ENCODE results near the gene MON2. TPM values are rescaled to one million over a fixed set of nuclear protein-coding genes. Genes with fewer than 3 reads are reported as not detected.

MON2 gene
- total and polyA plus RNA-seq, 2 of the 8 experiments (the other 6 are each of a cell fraction or from before 2014, with no cell fraction given): 3.8 to 21.8 TPM

GRCh38 chr12:62604373-62604772 lies 137.7 kb downstream of the MON2 start:
- no peaks in the 10 kb centered on the region for H3K9me3 ChIP-seq (ENCODE audit: insufficient read depth in 2 of 2, low read depth in 1 of 2, low read length in 1 of 2)
- no peak overlapping the region for H3K4ac ChIP-seq (replicated peaks; ENCODE audit: insufficient read length, low read depth, low read length)
- ChIA-PET POLR2A (ENCODE audit: partially characterized antibody) (interaction anchor here (1.1 to 3.5 kb wide), 7 partner anchors 11 to 190 kb away, joined by 4 to 27 read pairs (median 13); no protein-coding TSS in a partner anchor), CTCF (ENCODE audit: partially characterized antibody) (interaction anchor here (1.3 to 1.7 kb wide), 3 partner anchors 137 to 209 kb away, joined by 3 to 6 read pairs (median 3); partner anchors contain the start of gene MON2)
- no peak overlapping the region for H3K18ac ChIP-seq (ENCODE audit: extremely low read depth, low read length)
- H2AK5ac ChIP-seq (ENCODE audit: low read depth, low read length): no peak overlapping the region
- H3K79me1 ChIP-seq (ENCODE audit: low read depth, low read length): no peaks in the 10 kb centered on the region
- no peak for DNase-seq (ENCODE audit: low read depth in 1 of 2, low spot score in 2 of 2)
- H4K20me1 ChIP-seq (replicated peaks in 1 of 2; ENCODE audit: control insufficient read depth in 1 of 2, insufficient read depth in 2 of 2, low read length in 2 of 2): peaks cover 4 to 6% of the 10 kb centered on the region in 2 experiments
- peak overlapping the region; percentile 72 to 79 (median 73) for H3K4me3 ChIP-seq (ENCODE audit: extremely low read depth in 1 of 4, insufficient read depth in 2 of 4, low read depth in 3 of 4, low read length in 4 of 4)
- no peak for TF ChIP-seq SP1 (IDR thresholded peaks at IDR 0.05; ENCODE audit: low read depth, low read length)
- no peak for TF ChIP-seq BCL11A (IDR thresholded peaks at IDR 0.05; ENCODE audit: low read depth in 2 of 2, low read length in 2 of 2)
- TF ChIP-seq SIX5 (IDR thresholded peaks at IDR 0.05; ENCODE audit: low read depth, low read length): no peak
- TF ChIP-seq KDM1A (IDR thresholded peaks at IDR 0.05; ENCODE audit: borderline replicate concordance, low read length): no peak
- H2BK15ac ChIP-seq (ENCODE audit: low read length): no peak overlapping the region
- no peaks in the 10 kb centered on the region for H3K27me3 ChIP-seq (replicated peaks in 1 of 4; ENCODE audit: control insufficient read depth in 3 of 4, extremely low read depth in 1 of 4, insufficient read depth in 3 of 4, low read length in 3 of 4)
- no peak overlapping the region for H4K5ac ChIP-seq (ENCODE audit: insufficient read length, low read depth, low read length)
- no peak overlapping the region for H2AFZ ChIP-seq (ENCODE audit: low read length)
- H2BK20ac ChIP-seq (ENCODE audit: low read length): no peak overlapping the region
- H3K79me2 ChIP-seq (ENCODE audit: control insufficient read depth in 1 of 2, insufficient read depth in 2 of 2, low read length in 2 of 2): peaks cover 0 to 50% of the 10 kb centered on the region in 2 experiments; a peak in 3 of 4 replicates
- H3K27ac ChIP-seq (ENCODE audit: low read depth, low read length): no peak overlapping the region
- H3K4me1 ChIP-seq (replicated peaks in 1 of 4; ENCODE audit: control insufficient read depth in 3 of 4, insufficient read depth in 4 of 4, low read length in 3 of 4): peaks cover 0 to 6% (median 4%) of the 10 kb centered on the region in 4 experiments; a peak in 5 of 7 replicates
- no peak overlapping the region for H2BK5ac ChIP-seq (ENCODE audit: low read depth, low read length)
- no peak overlapping the region for H4K91ac ChIP-seq (replicated peaks; ENCODE audit: insufficient read length, low read length)
- no peak overlapping the region for H3K56ac ChIP-seq (replicated peaks; ENCODE audit: insufficient read length, low read depth, low read length)
- no peaks in the 10 kb centered on the region for H3K36me3 ChIP-seq (ENCODE audit: control insufficient read depth in 2 of 4, insufficient read depth in 4 of 4, low read length in 3 of 4)
- H2BK120ac ChIP-seq (replicated peaks; ENCODE audit: low read depth, low read length): no peak overlapping the region
- H3K23ac ChIP-seq (ENCODE audit: insufficient read length): no peak overlapping the region
- H3K23me2 ChIP-seq (ENCODE audit: low read depth, low read length): no peaks in the 10 kb centered on the region
- FAIRE-seq: no peak
- WGBS, 2 experiments (ENCODE audit: extremely low coverage in 1 of 2, insufficient coverage in 1 of 2, insufficient read length in 1 of 2, insufficient replicate concordance in 2 of 2, low coverage in 1 of 2, low lambda C conversion rate in 2 of 2, missing lambda C conversion rate in 1 of 2): 41% methylated on average over 1 of the region's 1 CpG; no CpG with 5 or more reads in 1 of the 2 experiments
- no peak overlapping the region for H3K14ac ChIP-seq (ENCODE audit: insufficient read length)
- no peak overlapping the region for H2BK12ac ChIP-seq (ENCODE audit: low read depth, low read length)
- H4K8ac ChIP-seq (ENCODE audit: extremely low read depth, insufficient read depth, low read length): no peak overlapping the region
- H3K9ac ChIP-seq (replicated peaks in 1 of 4; ENCODE audit: extremely low read depth in 1 of 4, low read depth in 3 of 4, low read length in 3 of 4): peak overlapping the region; percentile 30 to 97 (median 92); a peak in 4 of 7 replicates
- peak overlapping the region; percentile 66 to 80 for H3K4me2 ChIP-seq (ENCODE audit: insufficient read depth in 1 of 2, low read depth in 2 of 2, low read length in 2 of 2)
